ENCODE data around the gene MELTF. TPM values are rescaled to one million over a fixed set of nuclear protein-coding genes. Genes with fewer than 3 reads are reported as not detected.

The MELTF gene
- total RNA-seq, 1 donor from 2014 or later = 33.8 TPM

DNA sequence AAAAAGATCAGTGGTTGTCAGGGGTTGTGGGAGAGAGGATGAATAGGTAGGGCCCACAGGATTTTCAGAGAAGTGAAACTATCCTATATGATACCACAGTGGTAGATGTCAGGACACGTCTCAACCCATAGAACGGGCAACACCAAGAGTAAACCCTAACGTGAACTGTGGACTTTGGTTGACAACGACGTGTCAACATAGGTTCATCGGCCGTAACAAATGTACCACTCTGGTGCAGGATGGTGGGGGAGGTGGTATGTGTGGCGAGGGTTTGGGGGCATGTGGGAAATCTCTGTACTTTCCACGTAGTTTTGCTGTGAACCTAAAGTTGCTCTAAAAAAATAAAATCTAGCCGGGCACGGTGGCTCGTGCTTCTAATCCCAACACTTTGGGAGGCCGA lies 48.0 kb downstream of the MELTF start:
- TF ChIP-seq, protein P1, sequence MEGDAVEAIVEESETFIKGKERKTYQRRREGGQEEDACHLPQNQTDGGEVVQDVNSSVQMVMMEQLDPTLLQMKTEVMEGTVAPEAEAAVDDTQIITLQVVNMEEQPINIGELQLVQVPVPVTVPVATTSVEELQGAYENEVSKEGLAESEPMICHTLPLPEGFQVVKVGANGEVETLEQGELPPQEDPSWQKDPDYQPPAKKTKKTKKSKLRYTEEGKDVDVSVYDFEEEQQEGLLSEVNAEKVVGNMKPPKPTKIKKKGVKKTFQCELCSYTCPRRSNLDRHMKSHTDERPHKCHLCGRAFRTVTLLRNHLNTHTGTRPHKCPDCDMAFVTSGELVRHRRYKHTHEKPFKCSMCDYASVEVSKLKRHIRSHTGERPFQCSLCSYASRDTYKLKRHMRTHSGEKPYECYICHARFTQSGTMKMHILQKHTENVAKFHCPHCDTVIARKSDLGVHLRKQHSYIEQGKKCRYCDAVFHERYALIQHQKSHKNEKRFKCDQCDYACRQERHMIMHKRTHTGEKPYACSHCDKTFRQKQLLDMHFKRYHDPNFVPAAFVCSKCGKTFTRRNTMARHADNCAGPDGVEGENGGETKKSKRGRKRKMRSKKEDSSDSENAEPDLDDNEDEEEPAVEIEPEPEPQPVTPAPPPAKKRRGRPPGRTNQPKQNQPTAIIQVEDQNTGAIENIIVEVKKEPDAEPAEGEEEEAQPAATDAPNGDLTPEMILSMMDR (IDR thresholded peaks at IDR 0.05; ENCODE audit: insufficient read depth, low read length, poor library complexity, severe bottlenecking) = no peak
- H3K27me3 ChIP-seq (ENCODE audit: control insufficient read depth, insufficient read depth, low read length) = no peaks in the 10 kb centered on the region
- DNase-seq (ENCODE audit: low read depth) = no peak
- H3K4me3 ChIP-seq (ENCODE audit: low read depth, low read length) = no peak overlapping the region
- no peaks in the 10 kb centered on the region for H3K36me3 ChIP-seq (ENCODE audit: control insufficient read depth, insufficient read depth, low read length)

DNA sequence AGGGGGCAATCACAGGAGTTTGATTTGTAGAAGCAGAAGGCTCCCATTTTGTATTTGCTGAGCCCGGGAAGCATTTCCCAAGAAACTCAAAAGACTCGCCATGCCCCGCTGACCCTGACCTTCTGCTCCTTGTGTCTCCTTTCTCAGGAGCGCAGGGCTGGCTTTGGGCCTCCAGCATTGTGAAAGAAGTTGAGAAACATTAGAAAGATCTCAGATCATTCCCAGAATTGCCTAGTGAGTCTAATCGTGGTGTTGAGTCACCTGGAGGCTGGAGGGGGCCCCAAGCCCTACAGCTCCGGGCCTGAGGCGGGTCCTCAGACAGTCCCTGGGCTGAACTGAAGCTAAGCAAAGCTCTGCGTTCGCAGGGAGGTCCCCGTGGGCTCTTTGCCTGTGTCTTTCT lies 50.1 kb downstream of the MELTF start:
- Histone ChIP-seq H3K4me3 (ENCODE audit: low read depth, low read length) (no peak overlapping the region), H3K27me3 (ENCODE audit: control insufficient read depth, insufficient read depth, low read length) (no peaks in the 10 kb centered on the region), H3K36me3 (ENCODE audit: control insufficient read depth, insufficient read depth, low read length) (no peaks in the 10 kb centered on the region)
- TF ChIP-seq, protein P1 (IDR thresholded peaks at IDR 0.05; ENCODE audit: insufficient read depth, low read length, poor library complexity, severe bottlenecking) = no peak
- DNase-seq (ENCODE audit: low read depth) = peak; percentile 25

DNA sequence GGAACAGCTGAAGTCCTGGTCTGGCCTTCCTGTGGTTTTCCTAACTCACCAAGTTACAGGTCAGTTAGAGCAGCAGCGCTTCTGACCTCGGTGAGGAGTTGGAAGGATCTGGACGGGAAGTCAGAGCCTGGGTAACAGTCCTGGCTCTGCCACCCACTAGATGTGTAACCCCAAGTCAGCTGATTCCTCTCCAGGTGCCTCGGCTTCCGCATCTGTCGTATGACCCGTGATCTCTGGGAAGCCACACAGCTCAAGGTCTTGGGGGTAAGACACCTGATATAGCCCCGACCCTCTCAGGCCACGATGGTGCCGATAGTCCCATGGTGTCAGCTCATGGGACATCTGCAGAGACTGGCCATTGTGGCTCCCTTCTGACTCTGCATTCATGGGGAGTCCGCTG lies 52.7 kb downstream of the MELTF start:
- H3K36me3 ChIP-seq (ENCODE audit: control insufficient read depth, insufficient read depth, low read length) = no peaks in the 10 kb centered on the region
- no peaks in the 10 kb centered on the region for H3K27me3 ChIP-seq (ENCODE audit: control insufficient read depth, insufficient read depth, low read length)
- no peak for DNase-seq (ENCODE audit: low read depth)
- TF ChIP-seq, protein P1 (IDR thresholded peaks at IDR 0.05; ENCODE audit: insufficient read depth, low read length, poor library complexity, severe bottlenecking) = no peak
- no peak overlapping the region for H3K4me3 ChIP-seq (ENCODE audit: low read depth, low read length)

DNA sequence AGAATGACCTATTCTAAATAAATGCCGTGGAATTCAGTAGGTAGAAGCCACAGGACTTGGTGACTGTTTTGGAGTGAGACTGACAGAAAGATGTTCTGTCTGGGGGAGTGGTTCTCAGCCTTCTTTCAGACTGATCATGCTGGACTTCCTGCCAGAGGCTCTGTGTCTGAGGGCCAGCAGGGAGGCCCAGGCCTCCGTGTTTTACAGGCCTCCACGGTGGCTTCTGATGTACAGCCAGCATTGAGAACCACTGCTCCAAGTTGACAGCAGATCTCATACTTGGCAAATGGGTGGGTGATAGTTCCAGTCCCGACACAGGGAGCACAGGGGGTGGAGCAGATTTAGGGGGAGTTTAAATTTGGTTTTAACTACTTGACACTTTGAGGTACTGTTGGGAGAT lies 54.3 kb downstream of the MELTF start:
- Histone ChIP-seq H3K36me3 (ENCODE audit: control insufficient read depth, insufficient read depth, low read length) (no peaks in the 10 kb centered on the region), H3K27me3 (ENCODE audit: control insufficient read depth, insufficient read depth, low read length) (peaks cover 7% of the 10 kb centered on the region), H3K4me3 (ENCODE audit: low read depth, low read length) (no peak overlapping the region)
- no peak for DNase-seq (ENCODE audit: low read depth)
- TF ChIP-seq, protein P1 (IDR thresholded peaks at IDR 0.05; ENCODE audit: insufficient read depth, low read length, poor library complexity, severe bottlenecking) = no peak

DNA sequence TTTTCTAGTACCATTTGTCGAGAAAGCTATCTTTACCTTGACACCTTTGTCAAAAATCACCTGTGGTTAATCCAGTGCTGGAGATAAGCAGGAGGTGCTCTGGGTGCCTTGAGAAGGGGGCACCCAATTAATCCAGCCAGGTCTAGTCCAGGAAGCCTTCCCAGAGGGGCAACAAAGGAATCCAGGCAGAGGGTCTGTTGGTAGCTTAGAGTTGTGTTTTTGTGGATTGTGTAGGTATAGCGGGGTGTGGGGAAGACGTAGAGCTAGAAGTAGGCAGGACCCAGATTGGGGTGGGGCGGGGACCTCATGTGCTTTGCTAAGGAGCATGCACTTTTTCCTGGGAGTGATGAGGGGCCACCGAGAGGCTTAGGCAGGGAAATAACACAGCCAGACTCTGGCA lies 55.0 kb downstream of the MELTF start:
- peaks cover 10% of the 10 kb centered on the region for H3K27me3 ChIP-seq (ENCODE audit: control insufficient read depth, insufficient read depth, low read length)
- DNase-seq (ENCODE audit: low read depth) = no peak
- H3K36me3 ChIP-seq (ENCODE audit: control insufficient read depth, insufficient read depth, low read length) = no peaks in the 10 kb centered on the region
- TF ChIP-seq, protein P1 (IDR thresholded peaks at IDR 0.05; ENCODE audit: insufficient read depth, low read length, poor library complexity, severe bottlenecking) = no peak
- H3K4me3 ChIP-seq (ENCODE audit: low read depth, low read length) = no peak overlapping the region

DNA sequence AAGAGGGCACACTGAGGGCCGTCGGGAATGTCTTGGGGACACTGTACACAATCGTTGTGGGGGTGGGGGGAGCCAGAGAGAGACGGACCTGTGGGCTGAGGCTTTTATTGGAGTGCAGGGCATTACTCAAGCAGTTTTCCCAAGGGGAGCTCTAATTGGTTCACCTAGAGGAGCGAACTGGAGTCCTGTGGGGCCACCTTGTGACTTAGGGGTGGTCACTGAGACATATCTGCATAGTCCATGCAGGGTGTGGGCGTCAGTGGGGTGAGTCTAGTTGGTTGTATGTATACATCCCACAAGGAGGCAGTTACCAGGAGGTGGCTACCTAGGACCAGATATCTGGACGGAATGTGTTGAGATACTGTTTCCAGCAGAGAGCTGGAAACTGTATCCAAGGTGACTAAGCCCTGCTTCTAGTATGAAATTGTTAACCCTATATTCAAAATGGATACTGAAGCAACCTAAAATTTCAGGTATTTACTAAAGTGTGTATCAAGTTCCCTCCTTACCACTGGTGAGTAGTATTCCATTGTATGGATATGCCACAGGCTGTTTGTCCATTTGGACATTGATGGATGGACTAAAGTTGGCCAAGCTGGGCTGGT lies 58.4 kb downstream of the MELTF start:
- TF ChIP-seq, protein P1 (IDR thresholded peaks at IDR 0.05; ENCODE audit: insufficient read depth, low read length, poor library complexity, severe bottlenecking) = no peak
- Histone ChIP-seq H3K27me3 (ENCODE audit: control insufficient read depth, insufficient read depth, low read length) (peaks cover 33% of the 10 kb centered on the region), H3K4me3 (ENCODE audit: low read depth, low read length) (no peak overlapping the region), H3K36me3 (ENCODE audit: control insufficient read depth, insufficient read depth, low read length) (no peaks in the 10 kb centered on the region)
- DNase-seq (ENCODE audit: low read depth) = no peak
